HG03432 (cell line): ENCODE data around the gene BEND7.

Experiments
- ATAC-seq: cut with Tn5 transposase; IDR thresholded peaks from one replicate; pipeline ENCODE4 v1.9.1; 2021; ENCODE audit warnings: mild to moderate bottlenecking, moderate library complexity; ENCODE audit not compliant: unreplicated experiment

Gene BEND7

GRCh38 chr10:13525663-13526062 is 3.2 kb downstream of the BEND7 start:
- no peak for ATAC-seq

GRCh38 chr10:13521026-13521425 is 7.8 kb downstream of the BEND7 start:
- no peak for ATAC-seq

GRCh38 chr10:13520194-13520593 is 8.6 kb downstream of the BEND7 start:
- ATAC-seq: no peak

- no peak for ATAC-seq
These were observed 10.6 kb downstream of the BEND7 start for GRCh38 chr10:13518076-13518692.

GRCh38 chr10:13517675-13518074 is 11.1 kb downstream of the BEND7 start:
- no peak for ATAC-seq

- ATAC-seq: no peak
These were observed 12.6 kb downstream of the BEND7 start for GRCh38 chr10:13516176-13516575.

- no peak for ATAC-seq
These were observed 13.3 kb downstream of the BEND7 start for GRCh38 chr10:13515467-13515866.

GRCh38 chr10:13514296-13514695 is 14.5 kb downstream of the BEND7 start:
- no peak for ATAC-seq

- ATAC-seq: no peak
These were observed 16.2 kb downstream of the BEND7 start for GRCh38 chr10:13512564-13512963.

- no peak for ATAC-seq
These were observed 17.4 kb downstream of the BEND7 start for GRCh38 chr10:13511409-13511808.

GRCh38 chr10:13505052-13505680 is 23.6 kb downstream of the BEND7 start:
- no peak for ATAC-seq

- no peak for ATAC-seq
These were observed 24.9 kb downstream of the BEND7 start for GRCh38 chr10:13503745-13504463.

- no peak for ATAC-seq
These were observed 26.4 kb downstream of the BEND7 start for GRCh38 chr10:13502380-13502779.

- no peak for ATAC-seq
These were observed 28.6 kb downstream of the BEND7 start for GRCh38 chr10:13500201-13500600.

GRCh38 chr10:13499150-13499549 is 29.7 kb downstream of the BEND7 start:
- ATAC-seq: no peak

GRCh38 chr10:13496931-13497330 is 31.9 kb downstream of the BEND7 start:
- ATAC-seq: no peak

- no peak for ATAC-seq
These were observed 32.6 kb downstream of the BEND7 start for GRCh38 chr10:13496164-13496563.

GRCh38 chr10:13492493-13493180 is 36.2 kb downstream of the BEND7 start:
- no peak for ATAC-seq

GRCh38 chr10:13491747-13492360 is 37.0 kb downstream of the BEND7 start:
- ATAC-seq: no peak

- no peak for ATAC-seq
These were observed 38.3 kb downstream of the BEND7 start for GRCh38 chr10:13490503-13490902.

GRCh38 chr10:13489035-13489599 is 39.7 kb downstream of the BEND7 start:
- no peak for ATAC-seq
